Cerebellar nuclear complex (tissue), 1 donor: ENCODE data around the gene FAM98C.

Source experiments
- DNase-seq, 2 experiments: peaks; one replicate each; lab custom pipeline; 2025; lab: John Stamatoyannopoulos, UW

Gene FAM98C

GRCh38 chr19:38457690-38458405 is 55.0 kb downstream of the FAM98C start:
- no peak for DNase-seq
